GM12874 (cell line): Measurements from ENCODE around the gene MAD1L1.

Source experiments
- CTCF ChIP-seq: IDR thresholded peaks from 2 replicates; pipeline ENCODE4 v1.5.1; 2011; ENCODE audit warnings: low read depth, mild to moderate bottlenecking, control low read depth, low read length, moderate library complexity; ENCODE audit not compliant: insufficient read depth

The MAD1L1 gene

GRCh38 chr7:1967512-1968396 is 265.0 kb downstream of the MAD1L1 start:
- no peak for TF ChIP-seq CTCF

- TF ChIP-seq CTCF, result no peak
Observed at GRCh38 chr7:1966631-1967200, 266.0 kb downstream of the MAD1L1 start.

- TF ChIP-seq CTCF, result no peak
Observed at GRCh38 chr7:1965579-1966294, 267.0 kb downstream of the MAD1L1 start.

GRCh38 chr7:1964913-1965578 is 267.7 kb downstream of the MAD1L1 start:
- TF ChIP-seq CTCF, result no peak

GRCh38 chr7:1964211-1964912 is 268.4 kb downstream of the MAD1L1 start:
- TF ChIP-seq CTCF, result no peak

GRCh38 chr7:1963575-1963974 is 269.2 kb downstream of the MAD1L1 start:
- no peak for TF ChIP-seq CTCF
